Measurements from ENCODE around the gene AMER3.
"Not testable (repeated sequence)": the region's sequence is repeated elsewhere in the genome, so short reads cannot be mapped to it uniquely, and the experiment has no call there.

The AMER3 gene

DNA sequence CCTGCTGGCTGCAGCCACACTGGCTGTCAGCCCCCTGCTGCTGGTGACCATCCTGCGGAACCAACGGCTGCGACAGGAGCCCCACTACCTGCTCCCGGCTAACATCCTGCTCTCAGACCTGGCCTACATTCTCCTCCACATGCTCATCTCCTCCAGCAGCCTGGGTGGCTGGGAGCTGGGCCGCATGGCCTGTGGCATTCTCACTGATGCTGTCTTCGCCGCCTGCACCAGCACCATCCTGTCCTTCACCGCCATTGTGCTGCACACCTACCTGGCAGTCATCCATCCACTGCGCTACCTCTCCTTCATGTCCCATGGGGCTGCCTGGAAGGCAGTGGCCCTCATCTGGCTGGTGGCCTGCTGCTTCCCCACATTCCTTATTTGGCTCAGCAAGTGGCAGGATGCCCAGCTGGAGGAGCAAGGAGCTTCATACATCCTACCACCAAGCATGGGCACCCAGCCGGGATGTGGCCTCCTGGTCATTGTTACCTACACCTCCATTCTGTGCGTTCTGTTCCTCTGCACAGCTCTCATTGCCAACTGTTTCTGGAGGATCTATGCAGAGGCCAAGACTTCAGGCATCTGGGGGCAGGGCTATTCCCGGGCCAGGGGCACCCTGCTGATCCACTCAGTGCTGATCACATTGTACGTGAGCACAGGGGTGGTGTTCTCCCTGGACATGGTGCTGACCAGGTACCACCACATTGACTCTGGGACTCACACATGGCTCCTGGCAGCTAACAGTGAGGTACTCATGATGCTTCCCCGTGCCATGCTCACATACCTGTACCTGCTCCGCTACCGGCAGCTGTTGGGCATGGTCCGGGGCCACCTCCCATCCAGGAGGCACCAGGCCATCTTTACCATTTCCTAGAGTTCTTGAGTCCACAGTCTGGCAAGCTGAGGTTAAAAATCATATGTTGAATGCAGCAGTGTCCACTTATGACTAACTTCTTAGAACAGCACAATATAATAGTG, 25.7 kb upstream of the AMER3 start:
- H3K9ac ChIP-seq (ENCODE audit: low read depth, low read length): no peak overlapping the region
- 94% methylated on average over 17 of the region's 17 CpGs for WGBS
- no peak overlapping the region for H3K27ac ChIP-seq (ENCODE audit: low read depth, low read length)
- H3K4me1 ChIP-seq (ENCODE audit: insufficient read depth, low read length): no peaks in the 10 kb centered on the region
- no peaks in the 10 kb centered on the region for H3K9me3 ChIP-seq (ENCODE audit: insufficient read depth, low read depth, low read length)
- peaks cover 19% of the 10 kb centered on the region for H3K27me3 ChIP-seq (ENCODE audit: insufficient read depth, low read length)
- H3K36me3 ChIP-seq (ENCODE audit: insufficient read depth, low read length): no peaks in the 10 kb centered on the region
- no peak overlapping the region for H3K4me3 ChIP-seq (ENCODE audit: low read length)

DNA sequence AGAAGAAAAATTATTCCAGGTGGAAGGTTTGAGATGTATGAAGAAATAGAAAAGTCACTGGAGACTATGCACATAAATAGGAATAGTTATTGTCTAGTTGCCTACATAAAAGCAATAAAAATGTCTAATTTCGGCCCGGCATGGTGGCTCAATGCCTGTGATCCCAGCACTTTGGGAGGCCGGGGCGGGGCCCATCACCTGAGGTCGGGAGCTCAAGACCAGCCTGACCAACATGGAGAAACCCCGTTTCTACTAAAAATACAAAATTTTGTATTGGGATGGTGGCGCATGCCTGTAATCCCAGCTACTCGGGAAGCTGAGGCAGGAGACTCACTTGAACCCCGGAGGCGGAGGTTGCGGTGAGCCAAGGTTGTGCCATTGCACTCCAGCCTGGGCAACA, 23.1 kb upstream of the AMER3 start:
- not testable (repeated sequence) for H3K27ac ChIP-seq (ENCODE audit: low read depth, low read length); H3K4me1 ChIP-seq (ENCODE audit: insufficient read depth, low read length); H3K9me3 ChIP-seq (ENCODE audit: insufficient read depth, low read depth, low read length); H3K36me3 ChIP-seq (ENCODE audit: insufficient read depth, low read length); H3K4me3 ChIP-seq (ENCODE audit: low read length); H3K9ac ChIP-seq (ENCODE audit: low read depth, low read length); H3K27me3 ChIP-seq (ENCODE audit: insufficient read depth, low read length)
- WGBS: 94% methylated on average over 11 of the region's 11 CpGs

DNA sequence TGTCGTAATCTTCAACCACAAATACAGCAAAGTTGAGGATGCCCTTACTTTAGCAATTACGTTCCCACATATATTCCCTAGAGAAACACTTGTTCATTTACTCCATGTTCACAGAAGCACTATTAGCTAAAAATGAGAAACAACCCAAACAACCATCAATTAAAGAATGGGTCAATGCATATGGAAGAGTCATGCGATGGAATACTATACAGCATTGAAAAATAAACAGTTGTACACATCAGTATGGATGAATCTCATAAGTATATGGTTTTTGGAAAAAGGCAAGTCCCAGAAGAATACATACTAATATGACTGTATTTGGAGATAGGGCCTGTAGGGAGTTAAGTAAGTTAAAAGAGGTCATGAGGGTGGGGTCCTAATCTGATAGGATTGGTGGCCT, 20.1 kb upstream of the AMER3 start:
- no peaks in the 10 kb centered on the region for H3K9me3 ChIP-seq (ENCODE audit: insufficient read depth, low read depth, low read length)
- no peaks in the 10 kb centered on the region for H3K4me1 ChIP-seq (ENCODE audit: insufficient read depth, low read length)
- H3K27me3 ChIP-seq (ENCODE audit: insufficient read depth, low read length): no peaks in the 10 kb centered on the region; the same call in 1 of the 2 replicates
- no peak overlapping the region for H3K27ac ChIP-seq (ENCODE audit: low read depth, low read length)
- H3K9ac ChIP-seq (ENCODE audit: low read depth, low read length): no peak overlapping the region
- no peaks in the 10 kb centered on the region for H3K36me3 ChIP-seq (ENCODE audit: insufficient read depth, low read length)
- WGBS: 98% methylated on average over 2 of the region's 3 CpGs
- no peak overlapping the region for H3K4me3 ChIP-seq (ENCODE audit: low read length)

DNA sequence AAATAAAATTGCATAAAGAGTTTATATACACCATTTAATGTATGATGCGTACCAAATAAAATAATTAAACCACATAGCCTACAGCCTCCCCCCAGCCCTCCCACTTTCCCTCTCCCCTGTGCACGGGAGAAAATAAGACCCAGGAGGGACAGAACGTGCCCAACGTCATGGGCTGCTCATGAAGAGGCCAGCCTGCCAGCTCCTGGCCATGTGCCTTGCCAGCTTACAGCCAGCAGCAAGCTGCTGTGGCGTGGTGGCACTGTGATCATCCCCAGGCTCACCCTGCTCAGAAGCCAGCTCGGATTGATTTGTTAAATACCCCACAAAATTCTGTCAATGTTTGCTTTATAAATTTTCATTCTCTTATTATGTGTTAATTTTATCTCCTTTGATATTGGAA, 18.9 kb upstream of the AMER3 start:
- Histone ChIP-seq H3K4me3 (ENCODE audit: low read length) (no peak overlapping the region), H3K36me3 (ENCODE audit: insufficient read depth, low read length) (no peaks in the 10 kb centered on the region), H3K27me3 (ENCODE audit: insufficient read depth, low read length) (no peaks in the 10 kb centered on the region; the same call in 1 of the 2 replicates), H3K9ac (ENCODE audit: low read depth, low read length) (no peak overlapping the region), H3K9me3 (ENCODE audit: insufficient read depth, low read depth, low read length) (no peaks in the 10 kb centered on the region), H3K27ac (ENCODE audit: low read depth, low read length) (no peak overlapping the region), H3K4me1 (ENCODE audit: insufficient read depth, low read length) (no peaks in the 10 kb centered on the region)
- 93% methylated on average over 6 of the region's 6 CpGs for WGBS

DNA sequence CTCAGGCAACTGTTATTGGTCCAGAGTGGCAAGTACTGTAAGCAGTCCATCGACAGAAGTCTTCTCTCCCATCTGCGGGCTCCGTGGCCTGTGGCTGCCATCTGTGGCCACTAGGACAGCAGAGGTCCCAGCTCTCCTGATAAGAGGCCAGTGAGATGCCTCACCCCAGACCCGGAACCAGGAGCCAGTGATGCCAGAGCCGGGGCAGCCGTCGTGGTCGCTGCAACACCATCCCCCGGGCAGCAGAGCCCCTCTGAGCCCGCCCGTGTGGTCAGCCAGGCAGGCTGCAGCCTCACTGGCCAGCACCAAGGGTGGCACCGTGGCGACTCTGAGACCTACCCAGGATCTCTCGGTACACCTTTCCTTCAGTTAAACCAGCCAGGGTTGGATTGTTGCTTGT, 17.7 kb upstream of the AMER3 start:
- Histone ChIP-seq H3K4me3 (ENCODE audit: low read length) (no peak overlapping the region), H3K27me3 (ENCODE audit: insufficient read depth, low read length) (no peaks in the 10 kb centered on the region; the same call in 1 of the 2 replicates)
- WGBS: 92% methylated on average over 14 of the region's 14 CpGs

DNA sequence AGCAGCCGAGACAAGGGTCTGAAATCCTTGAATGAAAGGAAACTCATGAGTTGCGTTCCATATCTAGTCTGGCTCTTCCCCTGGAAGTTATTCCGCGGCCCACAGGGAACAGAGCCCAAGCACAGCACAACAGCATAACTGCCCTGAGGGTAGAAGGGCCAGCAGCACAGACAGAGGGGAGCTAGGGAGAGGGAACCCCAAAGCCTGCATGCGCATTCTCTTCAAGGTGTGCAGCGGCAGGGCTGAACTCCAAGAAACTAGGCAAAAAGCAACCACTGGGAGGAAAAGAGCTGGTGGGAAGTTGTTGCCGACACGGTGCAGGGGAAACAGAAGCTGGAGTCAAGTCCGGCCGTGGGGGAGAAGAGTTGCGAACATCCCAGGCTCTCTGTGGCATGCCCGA, 14.7 kb upstream of the AMER3 start:
- Histone ChIP-seq H3K9me3 (ENCODE audit: insufficient read depth, low read depth, low read length) (no peaks in the 10 kb centered on the region), H3K36me3 (ENCODE audit: insufficient read depth, low read length) (no peaks in the 10 kb centered on the region), H3K27ac (ENCODE audit: low read depth, low read length) (no peak overlapping the region), H3K4me3 (ENCODE audit: low read length) (no peak overlapping the region), H3K27me3 (ENCODE audit: insufficient read depth, low read length) (no peaks in the 10 kb centered on the region; the same call in 1 of the 2 replicates), H3K4me1 (ENCODE audit: insufficient read depth, low read length) (no peaks in the 10 kb centered on the region; the same call in 1 of the 2 replicates), H3K9ac (ENCODE audit: low read depth, low read length) (no peak overlapping the region)
- 89% methylated on average over 12 of the region's 12 CpGs for WGBS

More for the DNA sequence above, 17.7 kb upstream of the AMER3 start:
- Histone ChIP-seq H3K36me3 (ENCODE audit: insufficient read depth, low read length) (no peaks in the 10 kb centered on the region), H3K4me1 (ENCODE audit: insufficient read depth, low read length) (no peaks in the 10 kb centered on the region), H3K9ac (ENCODE audit: low read depth, low read length) (no peak overlapping the region), H3K9me3 (ENCODE audit: insufficient read depth, low read depth, low read length) (no peaks in the 10 kb centered on the region), H3K27ac (ENCODE audit: low read depth, low read length) (no peak overlapping the region)

DNA sequence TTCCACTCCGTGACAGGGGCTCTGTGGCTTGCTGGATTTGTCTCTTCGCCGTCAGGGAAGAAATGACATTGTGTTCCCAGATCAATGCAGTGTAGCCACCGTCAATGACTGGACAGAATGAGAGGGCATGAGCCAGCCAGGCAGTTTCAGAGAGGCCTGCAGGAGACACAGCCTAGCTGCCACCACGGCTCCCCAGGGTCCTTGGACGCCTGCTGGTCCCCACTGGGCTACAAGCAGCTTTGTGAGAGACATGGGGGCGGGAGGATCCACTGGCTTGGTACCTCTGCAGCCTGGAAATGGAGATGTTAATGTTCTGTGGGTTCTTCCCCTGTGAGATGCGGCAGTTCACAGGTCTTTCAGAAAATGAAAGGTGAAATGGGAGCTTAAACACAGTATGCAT, 12.1 kb upstream of the AMER3 start:
- WGBS: 78% methylated on average over 8 of the region's 8 CpGs
- H3K4me3 ChIP-seq (ENCODE audit: low read length): no peak overlapping the region
- no peaks in the 10 kb centered on the region for H3K9me3 ChIP-seq (ENCODE audit: insufficient read depth, low read depth, low read length)
- H3K9ac ChIP-seq (ENCODE audit: low read depth, low read length): no peak overlapping the region
- no peaks in the 10 kb centered on the region for H3K36me3 ChIP-seq (ENCODE audit: insufficient read depth, low read length)
- H3K4me1 ChIP-seq (ENCODE audit: insufficient read depth, low read length): no peaks in the 10 kb centered on the region; the same call in 1 of the 2 replicates
- no peaks in the 10 kb centered on the region for H3K27me3 ChIP-seq (ENCODE audit: insufficient read depth, low read length)
- H3K27ac ChIP-seq (ENCODE audit: low read depth, low read length): no peak overlapping the region

DNA sequence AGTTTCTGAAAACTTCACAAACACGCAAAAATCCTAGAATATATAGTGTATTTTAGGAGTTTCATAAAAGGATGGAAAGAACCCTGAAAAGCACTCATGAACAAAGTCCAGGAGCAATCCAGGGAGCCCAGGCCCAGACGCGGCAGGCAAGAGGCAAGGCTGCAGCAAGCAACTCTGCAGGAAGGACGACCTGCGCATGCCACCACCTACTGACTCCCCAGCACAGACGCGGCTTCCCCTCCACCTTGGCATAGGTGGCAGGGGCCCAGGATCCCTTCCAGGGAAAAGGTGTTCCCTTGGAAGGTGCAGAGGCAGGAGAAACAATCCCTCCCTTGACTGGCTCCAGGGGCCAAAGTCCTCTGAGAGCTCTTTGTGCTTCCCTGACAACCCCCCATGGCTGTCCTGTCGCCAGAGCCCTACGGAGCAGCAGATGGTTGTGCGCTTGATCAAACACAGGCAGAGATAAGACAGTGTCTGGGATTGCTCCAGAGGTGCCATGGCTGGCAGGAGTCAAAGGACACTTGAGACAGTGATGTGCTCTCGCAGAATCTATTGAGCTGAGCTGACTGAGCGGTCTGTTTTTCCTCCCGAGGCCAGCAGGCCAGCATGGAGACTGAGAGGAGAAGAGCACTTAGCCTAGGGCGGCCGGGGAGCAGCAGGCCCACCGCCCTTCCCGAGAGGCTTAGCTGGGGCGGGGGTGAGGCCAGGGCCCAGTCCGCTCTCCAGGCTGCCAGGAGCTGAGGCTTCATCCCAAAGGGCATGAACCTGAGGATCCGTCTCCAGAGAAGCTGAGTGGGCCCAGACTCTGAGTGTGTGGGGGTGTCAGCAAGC, 10.8 kb upstream of the AMER3 start:
- Histone ChIP-seq H3K4me1 (ENCODE audit: insufficient read depth, low read length) (no peaks in the 10 kb centered on the region; the same call in 1 of the 2 replicates), H3K27me3 (ENCODE audit: insufficient read depth, low read length) (no peaks in the 10 kb centered on the region), H3K4me3 (ENCODE audit: low read length) (no peak overlapping the region), H3K9ac (ENCODE audit: low read depth, low read length) (no peak overlapping the region), H3K36me3 (ENCODE audit: insufficient read depth, low read length) (no peaks in the 10 kb centered on the region), H3K9me3 (ENCODE audit: insufficient read depth, low read depth, low read length) (no peaks in the 10 kb centered on the region), H3K27ac (ENCODE audit: low read depth, low read length) (peak overlapping the region; percentile 63; the same call in 1 of the 2 replicates)
- 64% methylated on average over 19 of the region's 20 CpGs for WGBS

DNA sequence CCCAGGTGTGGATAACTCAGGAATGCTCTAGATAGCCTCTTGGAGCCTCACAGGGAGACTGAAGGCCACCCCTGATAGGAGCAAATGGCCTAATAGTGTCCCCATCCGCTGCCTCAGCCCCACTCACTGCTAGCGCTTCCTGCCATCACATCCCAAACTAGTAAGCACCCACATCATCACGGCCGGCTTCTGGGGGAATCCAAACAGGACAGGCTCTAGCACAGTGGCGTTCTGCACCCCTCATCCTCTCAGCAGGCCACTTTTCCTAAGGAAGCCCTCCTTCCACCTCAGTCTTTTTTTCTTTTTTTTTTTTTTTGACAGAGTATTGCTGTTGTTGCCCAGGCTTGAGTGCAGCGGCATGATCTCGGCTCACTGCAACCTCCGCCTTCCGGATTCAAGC, 6.3 kb upstream of the AMER3 start:
- H3K36me3 ChIP-seq (ENCODE audit: insufficient read depth, low read length): no peaks in the 10 kb centered on the region
- no peak overlapping the region for H3K9ac ChIP-seq (ENCODE audit: low read depth, low read length)
- no peaks in the 10 kb centered on the region for H3K9me3 ChIP-seq (ENCODE audit: insufficient read depth, low read depth, low read length)
- H3K4me3 ChIP-seq (ENCODE audit: low read length): no peak overlapping the region
- H3K4me1 ChIP-seq (ENCODE audit: insufficient read depth, low read length): no peaks in the 10 kb centered on the region; the same call in 1 of the 2 replicates
- H3K27me3 ChIP-seq (ENCODE audit: insufficient read depth, low read length): peaks cover 4% of the 10 kb centered on the region; the same call in 1 of the 2 replicates
- no peak overlapping the region for H3K27ac ChIP-seq (ENCODE audit: low read depth, low read length)
- WGBS: 93% methylated on average over 9 of the region's 9 CpGs

DNA sequence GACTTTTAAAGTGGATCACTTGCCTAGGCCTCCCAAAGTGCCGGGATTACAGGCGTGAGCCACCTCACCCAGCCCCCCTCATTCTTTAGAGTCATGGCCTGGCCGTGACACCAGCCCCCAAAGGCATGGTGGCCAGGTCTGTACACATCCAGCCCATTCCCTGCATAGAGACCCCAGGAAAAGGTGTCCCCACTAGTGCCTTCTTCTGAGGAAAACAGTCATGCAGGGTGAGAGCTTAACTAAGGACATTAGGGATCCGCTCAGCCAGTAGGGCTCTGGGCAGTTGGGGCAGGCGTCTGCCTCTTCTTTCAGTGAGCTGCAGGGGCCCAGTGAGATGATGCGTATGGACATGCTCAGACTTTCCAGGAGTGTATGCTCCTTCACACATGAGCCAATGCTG, 5.7 kb upstream of the AMER3 start:
- H3K27ac ChIP-seq (ENCODE audit: low read depth, low read length): no peak overlapping the region
- WGBS: 93% methylated on average over 6 of the region's 6 CpGs
- H3K9me3 ChIP-seq (ENCODE audit: insufficient read depth, low read depth, low read length): no peaks in the 10 kb centered on the region
- no peak overlapping the region for H3K4me3 ChIP-seq (ENCODE audit: low read length)
- H3K36me3 ChIP-seq (ENCODE audit: insufficient read depth, low read length): no peaks in the 10 kb centered on the region
- no peak overlapping the region for H3K9ac ChIP-seq (ENCODE audit: low read depth, low read length)
- peaks cover under 1% of the 10 kb centered on the region; the same call in 1 of the 2 replicates for H3K4me1 ChIP-seq (ENCODE audit: insufficient read depth, low read length)
- H3K27me3 ChIP-seq (ENCODE audit: insufficient read depth, low read length): peaks cover 9% of the 10 kb centered on the region

DNA sequence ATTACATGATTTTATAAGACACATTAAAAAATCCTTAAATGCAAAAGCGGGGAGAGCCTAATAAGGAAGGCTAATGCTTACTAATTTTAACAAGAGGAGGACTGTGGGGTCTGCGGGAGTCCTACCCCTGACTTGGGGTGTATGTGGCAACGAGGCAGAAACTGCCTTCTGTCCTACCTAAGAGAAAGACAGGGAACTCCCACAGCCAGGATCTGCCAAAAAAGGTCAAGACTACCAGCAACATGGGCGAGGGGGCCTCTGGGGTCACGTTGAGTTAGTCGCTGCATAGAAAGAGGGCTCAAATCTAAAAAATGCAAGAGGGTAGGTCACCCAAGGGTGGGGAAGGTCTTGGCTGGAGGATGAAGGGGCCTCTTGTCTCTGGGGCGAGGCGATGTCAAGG, 529 bp upstream of the AMER3 start:
- Histone ChIP-seq H3K4me1 (ENCODE audit: insufficient read depth, low read length) (peaks cover 11% of the 10 kb centered on the region), H3K9me3 (ENCODE audit: insufficient read depth, low read depth, low read length) (no peaks in the 10 kb centered on the region), H3K27ac (ENCODE audit: low read depth, low read length) (no peak overlapping the region), H3K27me3 (ENCODE audit: insufficient read depth, low read length) (peaks cover 47% of the 10 kb centered on the region), H3K9ac (ENCODE audit: low read depth, low read length) (no peak overlapping the region), H3K4me3 (ENCODE audit: low read length) (peak overlapping the region; percentile 74), H3K36me3 (ENCODE audit: insufficient read depth, low read length) (no peaks in the 10 kb centered on the region)
- 62% methylated on average over 8 of the region's 8 CpGs for WGBS
